ENCODE results near the gene SDHAF4.

GRCh38 chr6:70616728-70617260 is 50.1 kb downstream of the SDHAF4 start:
- no peak for TF ChIP-seq EZH2phosphoT487 (IDR thresholded peaks at IDR 0.05; ENCODE audit: insufficient read depth, low read depth)
- no peak for TF ChIP-seq EZH2 (IDR thresholded peaks at IDR 0.05; ENCODE audit: insufficient read depth, poor library complexity, severe bottlenecking)
